ENCODE results near the gene ZMYND11.
"Not testable (repeated sequence)": the region's sequence is repeated elsewhere in the genome, so short reads cannot be mapped to it uniquely, and the experiment has no call there.

Gene ZMYND11

GRCh38 chr10:287814-288213, 152.6 kb downstream of the ZMYND11 start:
- DNase-seq, result no peak

GRCh38 chr10:288316-289200, 153.3 kb downstream of the ZMYND11 start:
- DNase-seq, result no peak

- no peak for DNase-seq
Measured at GRCh38 chr10:289581-289980, 154.3 kb downstream of the ZMYND11 start.

DNA sequence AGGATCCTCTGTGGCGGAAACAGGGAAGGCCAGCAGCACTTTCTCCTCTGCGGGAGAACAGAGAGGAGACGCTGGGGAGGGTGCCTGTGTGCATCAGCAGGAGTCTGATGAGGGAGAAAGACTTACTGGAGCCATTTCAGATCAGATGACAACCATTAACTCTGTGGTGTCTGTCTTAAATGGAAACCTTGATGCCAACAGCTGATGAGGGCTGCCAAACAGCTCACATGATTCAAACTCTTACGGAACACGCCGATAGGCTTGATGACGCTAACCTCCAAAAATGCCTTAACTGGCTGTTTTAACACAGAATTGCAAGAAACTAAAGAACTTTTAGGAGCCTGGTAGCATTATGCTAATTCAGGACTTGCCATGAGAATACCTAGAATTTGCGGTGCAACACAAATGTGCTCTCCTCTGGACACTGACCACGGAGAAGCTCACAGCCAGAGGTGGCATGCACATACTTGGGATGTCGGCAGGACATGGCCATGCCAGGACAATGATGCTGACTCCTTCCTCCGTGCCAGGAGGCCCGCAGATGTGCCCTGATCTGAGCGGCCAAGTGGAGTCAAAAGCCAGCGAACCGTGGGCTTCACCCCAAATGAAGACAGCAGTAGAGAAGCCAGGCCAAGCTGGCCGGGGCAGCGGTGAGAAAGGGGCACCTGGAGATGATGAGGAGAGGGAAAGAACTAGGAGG, 154.9 kb downstream of the ZMYND11 start:
- no peak for DNase-seq

DNA sequence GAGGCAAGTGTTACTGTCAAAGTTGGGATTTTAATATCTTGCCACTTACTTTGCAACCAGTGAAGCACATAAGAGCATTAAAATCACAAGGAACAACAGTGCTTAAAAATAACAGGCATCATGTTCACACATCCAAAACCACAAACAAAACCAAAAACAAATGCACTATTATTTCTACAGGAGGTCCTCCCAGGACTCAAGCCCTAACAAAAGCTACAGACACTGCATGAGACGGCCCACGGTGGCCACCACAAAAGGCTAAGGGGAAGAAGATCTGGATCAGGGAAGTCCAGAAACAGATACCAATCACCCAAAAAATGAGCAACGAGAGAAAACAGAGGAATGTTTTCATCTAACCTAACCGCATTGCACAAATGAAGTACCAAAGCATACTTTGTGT, 158.4 kb downstream of the ZMYND11 start:
- DNase-seq, result no peak

- DNase-seq, result no peak
Measured at GRCh38 chr10:297567-297966, 162.3 kb downstream of the ZMYND11 start.

DNA sequence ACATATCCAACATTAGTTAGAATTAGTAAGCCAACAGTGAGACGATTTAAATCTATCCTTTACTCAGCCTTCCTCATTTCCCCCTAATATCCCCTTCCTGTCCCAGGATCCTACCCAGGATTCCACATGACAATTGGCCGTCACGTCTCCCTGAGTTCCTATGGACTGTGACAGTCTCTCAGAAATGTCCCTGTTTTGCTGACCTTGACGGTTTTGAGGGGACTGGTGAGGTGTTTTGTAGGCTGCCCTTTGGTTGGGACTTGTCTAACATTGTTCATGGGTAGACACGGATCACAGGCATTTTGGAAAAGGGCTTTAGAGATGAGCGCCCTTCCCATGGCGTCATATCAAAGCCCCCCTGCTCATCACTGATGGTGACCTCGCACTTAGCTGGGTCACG, 162.8 kb downstream of the ZMYND11 start:
- DNase-seq, result no peak

DNA sequence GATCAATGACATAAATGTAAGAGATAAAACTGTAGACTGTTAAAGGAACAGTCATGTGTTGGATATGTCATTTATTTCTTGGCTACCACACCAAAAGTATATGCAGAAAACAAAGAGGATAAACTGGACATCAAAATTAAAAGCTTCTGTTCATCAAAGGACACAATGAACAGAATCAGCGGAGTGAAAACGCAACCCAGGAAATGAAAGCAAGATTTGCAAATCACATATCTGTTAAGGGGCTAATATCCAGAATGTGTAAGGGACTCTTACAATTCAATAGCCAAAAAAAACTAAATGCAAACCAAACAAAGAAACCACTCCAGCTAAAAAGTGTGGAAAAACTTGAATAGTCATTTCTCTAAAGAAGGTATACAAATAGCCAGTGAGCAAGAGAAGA, 164.3 kb downstream of the ZMYND11 start:
- no peak for DNase-seq

- no peak for DNase-seq
Measured at GRCh38 chr10:299969-300368, 164.7 kb downstream of the ZMYND11 start.

GRCh38 chr10:300580-300979, 165.3 kb downstream of the ZMYND11 start:
- DNase-seq, result not testable (repeated sequence)

DNA sequence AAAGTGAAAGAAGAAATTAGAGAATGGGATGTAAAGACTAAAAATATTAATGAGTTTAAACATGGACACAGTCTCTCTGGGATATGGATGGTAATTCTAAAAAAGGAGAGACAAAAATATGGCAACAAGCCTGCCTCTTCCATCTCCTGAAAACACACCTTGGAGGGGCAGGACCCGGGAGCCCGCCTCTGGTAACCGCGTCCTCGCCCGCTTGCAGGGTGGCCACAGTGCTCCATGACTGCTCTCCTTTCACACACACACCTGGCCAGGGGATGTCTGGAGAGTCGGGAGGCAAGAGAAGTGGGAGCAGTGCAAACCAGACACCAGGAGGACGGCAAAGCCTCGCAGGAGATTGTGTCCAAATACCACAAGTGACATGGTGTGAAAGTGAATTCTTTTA, 166.3 kb downstream of the ZMYND11 start:
- DNase-seq, result no peak
